Stimulated activated CD4-positive, alpha-beta T cell treated with anti-CD3 and anti-CD28 coated beads, Interleukin-4, amount 100 ng/mL, for 1 hour (primary cell): Measurements from ENCODE around the gene TMEM63B.
"Not testable (repeated sequence)": the region's sequence is repeated elsewhere in the genome, so short reads cannot be mapped to it uniquely, and the experiment has no call there.

ENCODE experiments used
- DNase-seq: peaks from one replicate; pipeline ENCODE4 v3.0.0-alpha.2; 2020

Gene TMEM63B

GRCh38 chr6:44094403-44095242 lies 32.7 kb upstream of the TMEM63B start:
- no peak for DNase-seq

GRCh38 chr6:44095243-44095623 lies 32.1 kb upstream of the TMEM63B start:
- not testable (repeated sequence) for DNase-seq

- peak; percentile 73 for DNase-seq
These were observed 30.7 kb upstream of the TMEM63B start for GRCh38 chr6:44096612-44097011.

GRCh38 chr6:44097782-44098317 lies 29.5 kb upstream of the TMEM63B start:
- no peak for DNase-seq

GRCh38 chr6:44099192-44099591 lies 28.2 kb upstream of the TMEM63B start:
- DNase-seq = no peak

- no peak for DNase-seq
These were observed 27.2 kb upstream of the TMEM63B start for GRCh38 chr6:44100088-44100550.

GRCh38 chr6:44101832-44102231 lies 25.5 kb upstream of the TMEM63B start:
- DNase-seq = no peak

GRCh38 chr6:44102527-44102926 lies 24.8 kb upstream of the TMEM63B start:
- DNase-seq = no peak

- no peak for DNase-seq
These were observed 22.8 kb upstream of the TMEM63B start for GRCh38 chr6:44104481-44105021.

- no peak for DNase-seq
These were observed 22.2 kb upstream of the TMEM63B start for GRCh38 chr6:44105146-44105545.

- DNase-seq = no peak
These were observed 21.2 kb upstream of the TMEM63B start for GRCh38 chr6:44105993-44106740.

- no peak for DNase-seq
These were observed 20.3 kb upstream of the TMEM63B start for GRCh38 chr6:44107017-44107416.

GRCh38 chr6:44108471-44108870 lies 18.9 kb upstream of the TMEM63B start:
- no peak for DNase-seq

- no peak for DNase-seq
These were observed 18.1 kb upstream of the TMEM63B start for GRCh38 chr6:44109212-44109611.

GRCh38 chr6:44110005-44110676 lies 17.2 kb upstream of the TMEM63B start:
- no peak for DNase-seq

- no peak for DNase-seq
These were observed 16.4 kb upstream of the TMEM63B start for GRCh38 chr6:44110966-44111365.

GRCh38 chr6:44111434-44112417 lies 15.6 kb upstream of the TMEM63B start:
- DNase-seq = no peak

- no peak for DNase-seq
These were observed 13.9 kb upstream of the TMEM63B start for GRCh38 chr6:44113414-44113813.

- DNase-seq = no peak
These were observed 11.5 kb upstream of the TMEM63B start for GRCh38 chr6:44115866-44116265.

- no peak for DNase-seq
These were observed 10.5 kb upstream of the TMEM63B start for GRCh38 chr6:44116641-44117382.
